Gastrocnemius medialis (tissue), 4 donors: ENCODE data around the gene RRBP1.

Source experiments
- POLR2A ChIP-seq, 2 donors: fragments of 450-650 bp; IDR thresholded peaks; one replicate each; pipeline ENCODE4 v1.6.1; 2017; ENCODE audit warnings: antibody characterized with exemption in 2 of 2, mild to moderate bottlenecking in 2 of 2, moderate library complexity in 2 of 2
- TF ChIP-seq, protein P1 (sequence below), 5 experiments: fragments of 450-650 bp in 3 of 5; fragments of 200-600 bp in 2 of 5; sonication (generic) in 2 of 5; IDR thresholded peaks in 4 of 5; conservative IDR thresholded peaks in 1 of 5; 1 replicate in 4 of 5; 2 replicates in 1 of 5; pipeline ENCODE4 v1.5.1; 2016 to 2019; ENCODE audit warnings: antibody characterized with exemption in 5 of 5, mild to moderate bottlenecking in 3 of 5, moderate library complexity in 3 of 5

DNA sequence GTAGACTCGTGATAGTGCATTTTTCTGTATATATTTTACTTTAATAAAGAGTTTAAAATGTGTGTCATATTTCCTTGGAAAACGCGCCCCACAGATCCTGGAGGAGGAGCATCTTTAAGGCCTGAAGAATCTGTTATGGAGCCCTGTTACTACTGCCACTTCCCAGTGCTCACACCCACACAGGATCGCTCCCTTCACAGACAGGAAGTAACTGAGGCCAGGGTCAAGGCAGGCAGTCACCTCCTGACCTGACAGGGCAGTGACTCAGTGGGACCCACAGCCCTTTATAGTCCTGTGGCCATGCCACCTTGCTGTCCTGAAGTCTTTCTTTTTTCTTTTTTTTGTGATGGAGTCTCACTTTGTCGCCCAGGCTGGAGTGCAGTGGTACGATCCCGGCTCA is 9.0 kb downstream of the RRBP1 start:
- TF ChIP-seq, protein P1, sequence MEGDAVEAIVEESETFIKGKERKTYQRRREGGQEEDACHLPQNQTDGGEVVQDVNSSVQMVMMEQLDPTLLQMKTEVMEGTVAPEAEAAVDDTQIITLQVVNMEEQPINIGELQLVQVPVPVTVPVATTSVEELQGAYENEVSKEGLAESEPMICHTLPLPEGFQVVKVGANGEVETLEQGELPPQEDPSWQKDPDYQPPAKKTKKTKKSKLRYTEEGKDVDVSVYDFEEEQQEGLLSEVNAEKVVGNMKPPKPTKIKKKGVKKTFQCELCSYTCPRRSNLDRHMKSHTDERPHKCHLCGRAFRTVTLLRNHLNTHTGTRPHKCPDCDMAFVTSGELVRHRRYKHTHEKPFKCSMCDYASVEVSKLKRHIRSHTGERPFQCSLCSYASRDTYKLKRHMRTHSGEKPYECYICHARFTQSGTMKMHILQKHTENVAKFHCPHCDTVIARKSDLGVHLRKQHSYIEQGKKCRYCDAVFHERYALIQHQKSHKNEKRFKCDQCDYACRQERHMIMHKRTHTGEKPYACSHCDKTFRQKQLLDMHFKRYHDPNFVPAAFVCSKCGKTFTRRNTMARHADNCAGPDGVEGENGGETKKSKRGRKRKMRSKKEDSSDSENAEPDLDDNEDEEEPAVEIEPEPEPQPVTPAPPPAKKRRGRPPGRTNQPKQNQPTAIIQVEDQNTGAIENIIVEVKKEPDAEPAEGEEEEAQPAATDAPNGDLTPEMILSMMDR (IDR thresholded peaks at IDR 0.05 in 4 of 5, conservative IDR thresholded peaks at IDR 0.05 in 1 of 5): no peak
- no peak for TF ChIP-seq POLR2A (IDR thresholded peaks at IDR 0.05)
